Measurements from ENCODE around the gene GPR15LG. TPM values are rescaled to one million over a fixed set of nuclear protein-coding genes. Genes with fewer than 3 reads are reported as not detected.

Gene GPR15LG
- total and polyA plus RNA-seq, 10 of the 15 experiments (the other 5 are each of a cell fraction or from before 2014, with no cell fraction given), result 1.1 to 12.2 (median 1.4) TPM

DNA sequence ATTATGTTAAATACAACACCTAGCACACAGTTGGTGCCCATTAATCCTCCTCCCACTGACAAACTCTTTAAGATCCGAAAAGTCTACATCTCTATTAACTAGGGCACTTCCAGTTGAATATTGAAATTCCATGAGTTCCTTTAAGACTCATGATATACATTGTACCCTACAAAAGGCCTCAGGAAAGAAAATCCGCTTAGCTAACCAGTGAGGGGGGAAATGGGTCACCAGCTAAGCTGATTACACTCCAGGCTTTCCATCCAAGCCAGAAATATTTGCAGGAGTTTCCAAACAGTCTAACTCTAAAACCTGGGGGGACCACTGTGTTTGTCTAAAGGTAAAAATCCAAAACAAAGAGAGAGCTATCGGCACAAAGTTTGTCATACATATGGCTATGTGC lies 53.0 kb downstream of the GPR15LG start:
- Histone ChIP-seq H3K36me3 (ENCODE audit: control insufficient read depth in 2 of 2, insufficient read depth in 2 of 2, low read length in 1 of 2) (no peaks in the 10 kb centered on the region), H4K20me1 (ENCODE audit: control insufficient read depth, insufficient read depth) (no peaks in the 10 kb centered on the region), H2AFZ (ENCODE audit: control insufficient read depth, low read depth, low read length) (no peak overlapping the region), H3K4me3 (no peak overlapping the region), H3K79me2 (ENCODE audit: control insufficient read depth, insufficient read depth, low read length) (no peaks in the 10 kb centered on the region), H3K9ac (ENCODE audit: control insufficient read depth, insufficient read depth, low read length) (no peak overlapping the region), H3K9me3 (replicated peaks; ENCODE audit: control insufficient read depth, insufficient read depth, low read length) (no peaks in the 10 kb centered on the region), H3K27ac (ENCODE audit: control insufficient read depth, insufficient read depth) (no peak overlapping the region), H3K27me3 (replicated peaks in 1 of 2; ENCODE audit: control insufficient read depth in 2 of 2, insufficient read depth in 2 of 2, low read length in 1 of 2) (no peaks in the 10 kb centered on the region; a peak in 1 of 4 replicates), H3K4me1 (ENCODE audit: control insufficient read depth, insufficient read depth, low read length) (no peaks in the 10 kb centered on the region), H3K4me2 (ENCODE audit: control insufficient read depth, insufficient read depth) (no peak overlapping the region)
- FAIRE-seq, result no peak
- DNase-seq (ENCODE audit: low read depth, low spot score), result no peak
- no peak for ATAC-seq
- POLR2A ChIA-PET, result no interaction called here
- intact Hi-C loops (cut with micrococcal nuclease; ENCODE audit: unreplicated experiment) (no loop called here), in situ Hi-C loops (cut with MboI) (no loop called here)
- CTCF ChIA-PET, result interaction anchor here (1.1 to 1.8 kb wide), 2 partner anchors 12 to 21 kb away, joined by 4 to 10 read pairs; no protein-coding TSS in a partner anchor
- RAD21 ChIA-PET (ENCODE audit: unreplicated experiment), result no interaction called here
- WGBS (ENCODE audit: insufficient coverage, insufficient replicate concordance, low lambda C conversion rate, missing lambda C conversion rate), result 12% methylated on average over 3 of the region's 3 CpGs
- SMC1A ChIA-PET (ENCODE audit: uncharacterized antibody, unreplicated experiment), result no interaction called here
- no TSS peak for BruUV-seq (replicated peaks)
- TF ChIP-seq WRNIP1 (IDR thresholded peaks at IDR 0.05; ENCODE audit: borderline replicate concordance, low read depth, low read length) (no peak), HDAC6 (IDR thresholded peaks at IDR 0.05; ENCODE audit: unreplicated experiment) (no peak), KAT2A (conservative IDR thresholded peaks at IDR 0.05; ENCODE audit: control insufficient read depth, low read depth, low read length) (no peak), HDAC2 (IDR thresholded peaks at IDR 0.05) (no peak), CBX5 (IDR thresholded peaks at IDR 0.05; ENCODE audit: low read depth) (no peak), POLR2AphosphoS2 (IDR thresholded peaks at IDR 0.05; ENCODE audit: low read depth, low read length) (no peak), POU2F2 (IDR thresholded peaks at IDR 0.05; ENCODE audit: borderline replicate concordance, low read depth, low read length) (no peak), MYC (IDR thresholded peaks at IDR 0.05; ENCODE audit: insufficient read depth, insufficient read length, insufficient replicate concordance, low read length, severe bottlenecking) (no peak), SMC3 (IDR thresholded peaks at IDR 0.05; ENCODE audit: borderline replicate concordance, low read length) (no peak), BACH1 (IDR thresholded peaks at IDR 0.05; ENCODE audit: borderline replicate concordance) (no peak), CHD1 (IDR thresholded peaks at IDR 0.05; ENCODE audit: low read depth, low read length) (no peak), SMAD5 (IDR thresholded peaks at IDR 0.05; ENCODE audit: low read depth) (no peak), RFX5 (IDR thresholded peaks at IDR 0.05; ENCODE audit: low read depth, low read length) (no peak)
- TF ChIP-seq, protein P1, sequence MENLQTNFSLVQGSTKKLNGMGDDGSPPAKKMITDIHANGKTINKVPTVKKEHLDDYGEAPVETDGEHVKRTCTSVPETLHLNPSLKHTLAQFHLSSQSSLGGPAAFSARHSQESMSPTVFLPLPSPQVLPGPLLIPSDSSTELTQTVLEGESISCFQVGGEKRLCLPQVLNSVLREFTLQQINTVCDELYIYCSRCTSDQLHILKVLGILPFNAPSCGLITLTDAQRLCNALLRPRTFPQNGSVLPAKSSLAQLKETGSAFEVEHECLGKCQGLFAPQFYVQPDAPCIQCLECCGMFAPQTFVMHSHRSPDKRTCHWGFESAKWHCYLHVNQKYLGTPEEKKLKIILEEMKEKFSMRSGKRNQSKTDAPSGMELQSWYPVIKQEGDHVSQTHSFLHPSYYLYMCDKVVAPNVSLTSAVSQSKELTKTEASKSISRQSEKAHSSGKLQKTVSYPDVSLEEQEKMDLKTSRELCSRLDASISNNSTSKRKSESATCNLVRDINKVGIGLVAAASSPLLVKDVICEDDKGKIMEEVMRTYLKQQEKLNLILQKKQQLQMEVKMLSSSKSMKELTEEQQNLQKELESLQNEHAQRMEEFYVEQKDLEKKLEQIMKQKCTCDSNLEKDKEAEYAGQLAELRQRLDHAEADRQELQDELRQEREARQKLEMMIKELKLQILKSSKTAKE (IDR thresholded peaks at IDR 0.05; ENCODE audit: low read depth, poor library complexity, severe bottlenecking), result no peak
- TF ChIP-seq, protein P2, sequence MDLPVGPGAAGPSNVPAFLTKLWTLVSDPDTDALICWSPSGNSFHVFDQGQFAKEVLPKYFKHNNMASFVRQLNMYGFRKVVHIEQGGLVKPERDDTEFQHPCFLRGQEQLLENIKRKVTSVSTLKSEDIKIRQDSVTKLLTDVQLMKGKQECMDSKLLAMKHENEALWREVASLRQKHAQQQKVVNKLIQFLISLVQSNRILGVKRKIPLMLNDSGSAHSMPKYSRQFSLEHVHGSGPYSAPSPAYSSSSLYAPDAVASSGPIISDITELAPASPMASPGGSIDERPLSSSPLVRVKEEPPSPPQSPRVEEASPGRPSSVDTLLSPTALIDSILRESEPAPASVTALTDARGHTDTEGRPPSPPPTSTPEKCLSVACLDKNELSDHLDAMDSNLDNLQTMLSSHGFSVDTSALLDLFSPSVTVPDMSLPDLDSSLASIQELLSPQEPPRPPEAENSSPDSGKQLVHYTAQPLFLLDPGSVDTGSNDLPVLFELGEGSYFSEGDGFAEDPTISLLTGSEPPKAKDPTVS (IDR thresholded peaks at IDR 0.05; ENCODE audit: low read depth, low read length), result no peak
- TF ChIP-seq, protein P3, sequence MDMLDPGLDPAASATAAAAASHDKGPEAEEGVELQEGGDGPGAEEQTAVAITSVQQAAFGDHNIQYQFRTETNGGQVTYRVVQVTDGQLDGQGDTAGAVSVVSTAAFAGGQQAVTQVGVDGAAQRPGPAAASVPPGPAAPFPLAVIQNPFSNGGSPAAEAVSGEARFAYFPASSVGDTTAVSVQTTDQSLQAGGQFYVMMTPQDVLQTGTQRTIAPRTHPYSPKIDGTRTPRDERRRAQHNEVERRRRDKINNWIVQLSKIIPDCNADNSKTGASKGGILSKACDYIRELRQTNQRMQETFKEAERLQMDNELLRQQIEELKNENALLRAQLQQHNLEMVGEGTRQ (IDR thresholded peaks at IDR 0.05; ENCODE audit: borderline replicate concordance, low read depth, low read length), result no peak
- TF ChIP-seq, protein P4, sequence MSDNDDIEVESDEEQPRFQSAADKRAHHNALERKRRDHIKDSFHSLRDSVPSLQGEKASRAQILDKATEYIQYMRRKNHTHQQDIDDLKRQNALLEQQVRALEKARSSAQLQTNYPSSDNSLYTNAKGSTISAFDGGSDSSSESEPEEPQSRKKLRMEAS (IDR thresholded peaks at IDR 0.05; ENCODE audit: low read depth, low read length), result no peak

All from GM12878 (cell line).